ENCODE results near the gene MCRIP1. TPM values are rescaled to one million over a fixed set of nuclear protein-coding genes. Genes with fewer than 3 reads are reported as not detected.
A peak's percentile ranks its signal among the peaks of the same experiment; 100 is the strongest.

The MCRIP1 gene
- total and polyA plus RNA-seq, 2 of the 13 experiments (the other 11 are each of a cell fraction or from before 2014, with no cell fraction given): 79.7 to 84.9 TPM

DNA sequence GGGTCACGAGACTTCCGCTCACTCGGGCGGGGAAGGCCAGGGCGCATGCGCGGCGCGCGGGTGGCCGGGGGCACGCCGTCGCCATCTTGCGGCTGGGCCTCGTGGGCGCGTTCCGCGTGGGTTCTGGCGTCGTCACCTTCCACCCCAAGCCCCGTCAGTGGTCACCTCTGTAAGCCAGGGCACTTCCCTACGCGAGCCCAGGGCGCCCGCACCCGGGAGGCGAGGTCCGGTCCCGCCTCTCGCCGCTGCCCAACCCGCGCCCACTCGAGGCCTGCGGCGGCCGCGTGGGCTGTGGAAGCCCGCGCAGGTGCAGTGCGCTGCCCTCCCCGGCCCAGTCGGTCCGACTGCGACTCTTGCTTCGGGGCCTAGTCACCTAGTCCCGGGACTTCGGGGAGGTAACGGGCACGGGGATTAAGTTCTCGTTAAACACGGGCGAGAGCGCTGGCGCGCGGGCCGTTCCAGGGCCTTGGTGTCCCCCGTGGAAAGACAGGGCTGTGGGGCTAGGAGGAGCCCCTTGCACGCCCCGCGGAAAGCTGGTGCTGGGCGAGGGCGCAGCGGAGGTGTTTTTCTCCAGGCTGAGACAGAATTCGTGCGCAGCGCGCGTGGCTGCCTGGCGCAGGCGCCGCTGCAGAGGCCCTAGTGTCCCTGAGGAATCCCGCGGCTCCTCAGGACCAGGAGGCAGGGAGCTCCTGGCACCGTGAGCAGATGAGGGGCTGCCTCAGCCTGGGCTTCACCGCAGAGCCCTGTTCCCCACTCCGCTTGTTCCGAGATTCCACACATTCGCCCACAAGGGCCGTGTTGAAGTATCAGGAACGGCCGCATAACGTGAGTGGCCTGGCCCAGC is 38.5 kb upstream of the MCRIP1 start (continued):
- TF ChIP-seq ZNF44 (CRISPR knock-in tag; IDR thresholded peaks at IDR 0.05) (no peak), RFX3 (CRISPR knock-in tag; IDR thresholded peaks at IDR 0.05) (no peak), ZEB1 (IDR thresholded peaks at IDR 0.05; ENCODE audit: insufficient replicate concordance, low read depth) (no peak), ELF1 (CRISPR knock-in tag; IDR thresholded peaks at IDR 0.05) (peak; percentile 93), ZFX (CRISPR knock-in tag; IDR thresholded peaks at IDR 0.05; ENCODE audit: low read depth) (peak; percentile 92), KAT7 (CRISPR knock-in tag; IDR thresholded peaks at IDR 0.05; ENCODE audit: borderline replicate concordance) (peak; percentile 79; the same call in 1 of the 2 replicates), RBM39 (IDR thresholded peaks at IDR 0.05; ENCODE audit: low read depth, low read length, poor library complexity, severe bottlenecking) (peak; percentile 85), YEATS4 (CRISPR knock-in tag; IDR thresholded peaks at IDR 0.05; ENCODE audit: borderline replicate concordance) (peak; percentile 100), RBAK (CRISPR knock-in tag; IDR thresholded peaks at IDR 0.05) (0 out of 2 replicates have a peak, but pooled peaks have one; percentile 44), HDAC6 (IDR thresholded peaks at IDR 0.05; ENCODE audit: low read depth, low read length) (no peak), SATB2 (CRISPR knock-in tag; IDR thresholded peaks at IDR 0.05) (peak; percentile 83), ZNF7 (CRISPR knock-in tag; IDR thresholded peaks at IDR 0.05) (no peak; the same call in 1 of the 2 replicates), ZNF747 (CRISPR knock-in tag; IDR thresholded peaks at IDR 0.05; ENCODE audit: borderline replicate concordance) (peak; percentile 70), ATM (IDR thresholded peaks at IDR 0.05; ENCODE audit: borderline replicate concordance) (no peak), CENPX (CRISPR knock-in tag; IDR thresholded peaks at IDR 0.05) (no peak)
- TF ChIP-seq, protein P1, sequence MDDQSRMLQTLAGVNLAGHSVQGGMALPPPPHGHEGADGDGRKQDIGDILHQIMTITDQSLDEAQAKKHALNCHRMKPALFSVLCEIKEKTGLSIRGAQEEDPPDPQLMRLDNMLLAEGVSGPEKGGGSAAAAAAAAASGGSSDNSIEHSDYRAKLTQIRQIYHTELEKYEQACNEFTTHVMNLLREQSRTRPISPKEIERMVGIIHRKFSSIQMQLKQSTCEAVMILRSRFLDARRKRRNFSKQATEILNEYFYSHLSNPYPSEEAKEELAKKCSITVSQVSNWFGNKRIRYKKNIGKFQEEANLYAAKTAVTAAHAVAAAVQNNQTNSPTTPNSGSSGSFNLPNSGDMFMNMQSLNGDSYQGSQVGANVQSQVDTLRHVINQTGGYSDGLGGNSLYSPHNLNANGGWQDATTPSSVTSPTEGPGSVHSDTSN (CRISPR knock-in tag; IDR thresholded peaks at IDR 0.05; ENCODE audit: borderline replicate concordance): no peak
- TF ChIP-seq, protein P2, sequence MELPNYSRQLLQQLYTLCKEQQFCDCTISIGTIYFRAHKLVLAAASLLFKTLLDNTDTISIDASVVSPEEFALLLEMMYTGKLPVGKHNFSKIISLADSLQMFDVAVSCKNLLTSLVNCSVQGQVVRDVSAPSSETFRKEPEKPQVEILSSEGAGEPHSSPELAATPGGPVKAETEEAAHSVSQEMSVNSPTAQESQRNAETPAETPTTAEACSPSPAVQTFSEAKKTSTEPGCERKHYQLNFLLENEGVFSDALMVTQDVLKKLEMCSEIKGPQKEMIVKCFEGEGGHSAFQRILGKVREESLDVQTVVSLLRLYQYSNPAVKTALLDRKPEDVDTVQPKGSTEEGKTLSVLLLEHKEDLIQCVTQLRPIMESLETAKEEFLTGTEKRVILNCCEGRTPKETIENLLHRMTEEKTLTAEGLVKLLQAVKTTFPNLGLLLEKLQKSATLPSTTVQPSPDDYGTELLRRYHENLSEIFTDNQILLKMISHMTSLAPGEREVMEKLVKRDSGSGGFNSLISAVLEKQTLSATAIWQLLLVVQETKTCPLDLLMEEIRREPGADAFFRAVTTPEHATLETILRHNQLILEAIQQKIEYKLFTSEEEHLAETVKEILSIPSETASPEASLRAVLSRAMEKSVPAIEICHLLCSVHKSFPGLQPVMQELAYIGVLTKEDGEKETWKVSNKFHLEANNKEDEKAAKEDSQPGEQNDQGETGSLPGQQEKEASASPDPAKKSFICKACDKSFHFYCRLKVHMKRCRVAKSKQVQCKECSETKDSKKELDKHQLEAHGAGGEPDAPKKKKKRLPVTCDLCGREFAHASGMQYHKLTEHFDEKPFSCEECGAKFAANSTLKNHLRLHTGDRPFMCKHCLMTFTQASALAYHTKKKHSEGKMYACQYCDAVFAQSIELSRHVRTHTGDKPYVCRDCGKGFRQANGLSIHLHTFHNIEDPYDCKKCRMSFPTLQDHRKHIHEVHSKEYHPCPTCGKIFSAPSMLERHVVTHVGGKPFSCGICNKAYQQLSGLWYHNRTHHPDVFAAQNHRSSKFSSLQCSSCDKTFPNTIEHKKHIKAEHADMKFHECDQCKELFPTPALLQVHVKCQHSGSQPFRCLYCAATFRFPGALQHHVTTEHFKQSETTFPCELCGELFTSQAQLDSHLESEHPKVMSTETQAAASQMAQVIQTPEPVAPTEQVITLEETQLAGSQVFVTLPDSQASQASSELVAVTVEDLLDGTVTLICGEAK (IDR thresholded peaks at IDR 0.05): no peak
- TF ChIP-seq, protein P2 (CRISPR knock-in tag; IDR thresholded peaks at IDR 0.05): peak; percentile 83; the same call in 1 of the 2 replicates
- TF ChIP-seq, protein P3, sequence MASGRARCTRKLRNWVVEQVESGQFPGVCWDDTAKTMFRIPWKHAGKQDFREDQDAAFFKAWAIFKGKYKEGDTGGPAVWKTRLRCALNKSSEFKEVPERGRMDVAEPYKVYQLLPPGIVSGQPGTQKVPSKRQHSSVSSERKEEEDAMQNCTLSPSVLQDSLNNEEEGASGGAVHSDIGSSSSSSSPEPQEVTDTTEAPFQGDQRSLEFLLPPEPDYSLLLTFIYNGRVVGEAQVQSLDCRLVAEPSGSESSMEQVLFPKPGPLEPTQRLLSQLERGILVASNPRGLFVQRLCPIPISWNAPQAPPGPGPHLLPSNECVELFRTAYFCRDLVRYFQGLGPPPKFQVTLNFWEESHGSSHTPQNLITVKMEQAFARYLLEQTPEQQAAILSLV (CRISPR knock-in tag; IDR thresholded peaks at IDR 0.05; ENCODE audit: borderline replicate concordance): peak; percentile 98
